GM12878 (cell line): Measurements from ENCODE around the gene CNNM2. TPM values are rescaled to one million over a fixed set of nuclear protein-coding genes. Genes with fewer than 3 reads are reported as not detected.

Experiments
- ATAC-seq: fragments of 200-7000 bp; cut with Tn5 transposase; 3 replicates; pipeline ENCODE4 v1.9.1; 2020; ENCODE audit warnings: mild to moderate bottlenecking, moderate library complexity
- BruUV-seq: library from RNA; stranded (reverse); fragments of 400-500 nt; replicated peaks from 2 replicates; lab custom pipeline; 2021; lab: Mats Ljungman, UMichigan
- CTCF ChIA-PET: fragments of 300-600 bp; sonication (Branson Sonifier 250); formaldehyde crosslinking; extraction: SDS; loops from one replicate; lab custom pipeline; 2021; ENCODE audit warnings: inconsistent platforms; lab: Yijun Ruan, JAX
- POLR2A ChIA-PET: fragments of 350-600 bp; formaldehyde crosslinking; extraction: SDS; loops from one replicate; lab custom pipeline; 2021; ENCODE audit warnings: inconsistent platforms; lab: Charles Lee
- RAD21 ChIA-PET: fragments of 300-600 bp; sonication (Branson Sonifier 250); formaldehyde crosslinking; loops from one replicate; lab custom pipeline; 2023; ENCODE audit warnings: antibody characterized with exemption; ENCODE audit not compliant: unreplicated experiment; lab: Charles Lee
- SMC1A ChIA-PET: fragments of 300-600 bp; sonication (Branson Sonifier 250); formaldehyde crosslinking; loops from one replicate; lab custom pipeline; 2023; ENCODE audit not compliant: unreplicated experiment, uncharacterized antibody; lab: Charles Lee
- DNase-seq: peaks from one replicate; pipeline ENCODE4 v3.0.0-alpha.2; 2011; ENCODE audit warnings: low read depth, low spot score
- FAIRE-seq: peaks from 3 replicates; lab custom pipeline; 2011; peaks lifted over from hg19 to GRCh38; lab: Jason Lieb, UNC
- H2AFZ ChIP-seq: 2 replicates; pipeline ENCODE4 v1.6.0; 2011; ENCODE audit warnings: low read depth, low read length, control low read depth; ENCODE audit not compliant: control insufficient read depth
- H3K27ac ChIP-seq: 2 replicates; pipeline ENCODE4 v1.5.1; 2011; ENCODE audit warnings: control low read depth; ENCODE audit not compliant: control insufficient read depth, insufficient read depth
- H3K27me3 ChIP-seq, 2 experiments: replicated peaks in 1 of 2; 2 replicates each; pipeline versions ENCODE4 v1.6.0 to v1.6.1; 2011; ENCODE audit warnings: low read length in 1 of 2; ENCODE audit not compliant: control insufficient read depth in 2 of 2, insufficient read depth in 2 of 2
- H3K36me3 ChIP-seq, 2 experiments: 2 replicates each; pipeline ENCODE4 v1.5.1; 2011; ENCODE audit warnings: low read length in 1 of 2; ENCODE audit not compliant: control insufficient read depth in 2 of 2, insufficient read depth in 2 of 2
- H3K4me1 ChIP-seq: 2 replicates; pipeline ENCODE4 v1.6.1; 2011; ENCODE audit warnings: mild to moderate bottlenecking, low read length, moderate library complexity, mixed read lengths; ENCODE audit not compliant: control insufficient read depth, insufficient read depth
- H3K4me2 ChIP-seq: 2 replicates; pipeline ENCODE4 v1.6.0; 2011; ENCODE audit warnings: control low read depth; ENCODE audit not compliant: control insufficient read depth, insufficient read depth
- H3K4me3 ChIP-seq: fragments of 200-600 bp; sonication (generic); 2 replicates; pipeline ENCODE4 v1.5.1; 2016
- H3K79me2 ChIP-seq: 2 replicates; pipeline ENCODE4 v1.6.0; 2011; ENCODE audit warnings: low read length; ENCODE audit not compliant: control insufficient read depth, insufficient read depth
- H3K9ac ChIP-seq: 2 replicates; pipeline ENCODE4 v1.8.0; 2011; ENCODE audit warnings: low read length, control low read depth, mixed read lengths; ENCODE audit not compliant: control insufficient read depth, insufficient read depth
- H3K9me3 ChIP-seq: replicated peaks from 3 replicates; pipeline ENCODE4 v1.5.1; 2011; ENCODE audit warnings: mild to moderate bottlenecking, low read length; ENCODE audit not compliant: control insufficient read depth, insufficient read depth
- H4K20me1 ChIP-seq: 2 replicates; pipeline ENCODE4 v1.6.0; 2011; ENCODE audit not compliant: control insufficient read depth, insufficient read depth
- ASH2L ChIP-seq: fragments of 300-600, 200-600 bp; sonication (generic); IDR thresholded peaks from 2 replicates; pipeline ENCODE4 v1.6.1; 2017; ENCODE audit warnings: low read depth, mild to moderate bottlenecking, borderline replicate concordance
- EZH2 ChIP-seq: IDR thresholded peaks from 2 replicates; pipeline ENCODE4 v1.6.1; 2012; ENCODE audit warnings: low read depth, mild to moderate bottlenecking, control low read depth, inconsistent platforms, low read length, borderline replicate concordance; ENCODE audit not compliant: control insufficient read depth
- FOS ChIP-seq: IDR thresholded peaks from 3 replicates; pipeline ENCODE4 v1.6.1; 2011; ENCODE audit warnings: borderline replicate concordance; ENCODE audit not compliant: insufficient read length; ENCODE audit errors: extremely low read depth
- JUNB ChIP-seq: IDR thresholded peaks from 2 replicates; pipeline ENCODE4 v1.6.1; 2016; ENCODE audit warnings: antibody characterized with exemption, mild to moderate bottlenecking
- MTA3 ChIP-seq: IDR thresholded peaks from 2 replicates; pipeline ENCODE4 v1.6.1; 2012; ENCODE audit warnings: low read length, inconsistent platforms, borderline replicate concordance
- SREBF2 ChIP-seq: IDR thresholded peaks from 2 replicates; pipeline ENCODE4 v1.6.1; 2012; ENCODE audit warnings: mild to moderate bottlenecking, low read length
- SUPT20H ChIP-seq: IDR thresholded peaks from 2 replicates; pipeline ENCODE4 v1.6.1; 2011; ENCODE audit warnings: low read depth, mild to moderate bottlenecking, low read length, moderate library complexity, borderline replicate concordance; ENCODE audit not compliant: control insufficient read depth
- TARDBP ChIP-seq: IDR thresholded peaks from 2 replicates; pipeline ENCODE4 v1.6.1; 2016; ENCODE audit warnings: borderline replicate concordance
- TBL1XR1 ChIP-seq: IDR thresholded peaks from 2 replicates; pipeline ENCODE4 v1.6.1; 2012; ENCODE audit warnings: low read depth, low read length, improper control_type of control experiment
- WGBS: methylation state at CpG from one replicate; pipeline ENCODE4 v1.1.6; 2016; ENCODE audit warnings: low lambda C conversion rate; ENCODE audit not compliant: insufficient replicate concordance, insufficient coverage; ENCODE audit errors: missing lambda C conversion rate; 5-methylcytosine and 5-hydroxymethylcytosine counted together
- in situ Hi-C: fragments of 300-500 bp; cut with MboI; formaldehyde crosslinking; loops from 9 replicates; pipeline ENCODE4 v1.14.3; 2018; ENCODE audit warnings: mixed read lengths
- intact Hi-C: fragments of 100-400 bp; cut with micrococcal nuclease; formaldehyde crosslinking; loops from one replicate; pipeline ENCODE4 v1.14.2; 2022; ENCODE audit not compliant: unreplicated experiment
- polyA plus RNA-seq, 11 experiments: library from polyadenylated mRNA; depleted of rRNA in 4 of 11; unstranded in 6 of 11; stranded (reverse) in 5 of 11; fragments of >200 nt; fragmentation: Nextera tagmentation in 4 of 11; fragmentation: Illumina TruSeq in 1 of 11; extraction: Ambion mirVana in 4 of 11; extraction: Trizol in 1 of 11; gene quantifications; 1 replicate in 1 of 11; 2 replicates in 10 of 11; pipeline versions ENCODE4 v1.2.1 to v1.2.3, GENCODE V29; 2011 to 2016; ENCODE audit warnings: inconsistent platforms in 2 of 11, missing spikeins in 2 of 11, low read depth in 1 of 11
- total RNA-seq, 4 experiments: library from RNA; depleted of rRNA in 3 of 4; stranded (reverse); fragments of >200 nt in 3 of 4; fragmentation: Illumina TruSeq in 1 of 4; extraction: Trizol in 1 of 4; gene quantifications; 2 replicates each; pipeline versions ENCODE4 v1.2.1 to v1.2.3, GENCODE V29; 2013 to 2021
- TF ChIP-seq, protein P1 (sequence below): fragments of 450-650 bp; formaldehyde crosslinking; IDR thresholded peaks from 2 replicates; pipeline ENCODE4 v1.5.0; 2022; ENCODE audit warnings: mild to moderate bottlenecking, missing genetic modification characterization
- TF ChIP-seq, protein P2 (sequence below): IDR thresholded peaks from 2 replicates; pipeline ENCODE4 v1.6.1; 2011; ENCODE audit warnings: mild to moderate bottlenecking, low read depth, low read length, moderate library complexity; ENCODE audit not compliant: insufficient replicate concordance
- TF ChIP-seq, protein P3 (sequence below): fragments of 450-650 bp; IDR thresholded peaks from 2 replicates; pipeline ENCODE4 v1.6.1; 2018; ENCODE audit warnings: mild to moderate bottlenecking, low read depth, moderate library complexity; ENCODE audit not compliant: partially characterized antibody
- TF ChIP-seq, protein P4 (sequence below): IDR thresholded peaks from 2 replicates; pipeline ENCODE4 v1.6.1; 2012; ENCODE audit warnings: mild to moderate bottlenecking, low read depth, low read length

CNNM2 gene
- total and polyA plus RNA-seq, 10 of the 15 experiments (the other 5 are each of a cell fraction or from before 2014, with no cell fraction given): 0.18 to 7.3 (median 2.5) TPM

DNA sequence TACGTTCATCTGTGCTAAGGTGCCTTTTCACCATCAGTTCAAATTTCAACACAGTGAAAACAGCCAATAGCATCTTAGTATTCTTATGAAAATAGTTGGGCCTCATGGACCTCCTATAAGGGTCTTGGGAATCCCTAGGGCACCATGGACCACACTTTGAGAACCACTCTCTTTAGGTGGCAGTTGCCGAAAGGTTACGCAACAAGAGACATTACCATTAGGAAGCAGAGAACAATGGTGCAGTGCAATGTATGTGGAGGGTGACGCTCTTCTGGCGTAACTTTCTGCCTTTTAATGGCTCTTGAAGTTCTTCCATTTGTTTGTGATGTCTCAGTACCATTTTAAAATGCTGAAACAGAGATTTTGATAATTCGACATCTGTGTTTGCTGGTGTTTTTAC is 131.1 kb downstream of the CNNM2 start:
- BruUV-seq: no TSS peak
- no peak overlapping the region for H3K27ac ChIP-seq
- no peak overlapping the region for H2AFZ ChIP-seq
- H3K27me3 ChIP-seq: no peaks in the 10 kb centered on the region
- no peak for DNase-seq
- CTCF ChIA-PET: no interaction called here
- WGBS: 90% methylated on average over 6 of the region's 6 CpGs
- ATAC-seq: no peak
- H3K36me3 ChIP-seq: no peaks in the 10 kb centered on the region
- no peaks in the 10 kb centered on the region for H3K79me2 ChIP-seq
- no peak overlapping the region for H3K4me2 ChIP-seq
- no peaks in the 10 kb centered on the region for H3K4me1 ChIP-seq
- in situ Hi-C loops: no loop called here
- no peaks in the 10 kb centered on the region for H4K20me1 ChIP-seq
- POLR2A ChIA-PET: no interaction called here
- SMC1A ChIA-PET: interaction anchor here (1.5 to 2.1 kb wide), 3 partner anchors 13 to 62 kb away, joined by 5 to 6 read pairs (median 5); no protein-coding TSS in a partner anchor
- RAD21 ChIA-PET: interaction anchor here (1.7 kb wide), 1 partner anchor 131 kb away, joined by 3 read pairs; the partner anchor contains the start of gene CNNM2
- no peak for FAIRE-seq
- H3K4me3 ChIP-seq: no peak overlapping the region
- no peak overlapping the region for H3K9ac ChIP-seq
- H3K9me3 ChIP-seq: no peaks in the 10 kb centered on the region
- intact Hi-C loops: no loop called here
- TF ChIP-seq TBL1XR1 (no peak), MTA3 (no peak), FOS (no peak), SUPT20H (no peak), TARDBP (no peak), SREBF2 (no peak), EZH2 (no peak), ASH2L (no peak), JUNB (no peak)
- TF ChIP-seq, protein P1, sequence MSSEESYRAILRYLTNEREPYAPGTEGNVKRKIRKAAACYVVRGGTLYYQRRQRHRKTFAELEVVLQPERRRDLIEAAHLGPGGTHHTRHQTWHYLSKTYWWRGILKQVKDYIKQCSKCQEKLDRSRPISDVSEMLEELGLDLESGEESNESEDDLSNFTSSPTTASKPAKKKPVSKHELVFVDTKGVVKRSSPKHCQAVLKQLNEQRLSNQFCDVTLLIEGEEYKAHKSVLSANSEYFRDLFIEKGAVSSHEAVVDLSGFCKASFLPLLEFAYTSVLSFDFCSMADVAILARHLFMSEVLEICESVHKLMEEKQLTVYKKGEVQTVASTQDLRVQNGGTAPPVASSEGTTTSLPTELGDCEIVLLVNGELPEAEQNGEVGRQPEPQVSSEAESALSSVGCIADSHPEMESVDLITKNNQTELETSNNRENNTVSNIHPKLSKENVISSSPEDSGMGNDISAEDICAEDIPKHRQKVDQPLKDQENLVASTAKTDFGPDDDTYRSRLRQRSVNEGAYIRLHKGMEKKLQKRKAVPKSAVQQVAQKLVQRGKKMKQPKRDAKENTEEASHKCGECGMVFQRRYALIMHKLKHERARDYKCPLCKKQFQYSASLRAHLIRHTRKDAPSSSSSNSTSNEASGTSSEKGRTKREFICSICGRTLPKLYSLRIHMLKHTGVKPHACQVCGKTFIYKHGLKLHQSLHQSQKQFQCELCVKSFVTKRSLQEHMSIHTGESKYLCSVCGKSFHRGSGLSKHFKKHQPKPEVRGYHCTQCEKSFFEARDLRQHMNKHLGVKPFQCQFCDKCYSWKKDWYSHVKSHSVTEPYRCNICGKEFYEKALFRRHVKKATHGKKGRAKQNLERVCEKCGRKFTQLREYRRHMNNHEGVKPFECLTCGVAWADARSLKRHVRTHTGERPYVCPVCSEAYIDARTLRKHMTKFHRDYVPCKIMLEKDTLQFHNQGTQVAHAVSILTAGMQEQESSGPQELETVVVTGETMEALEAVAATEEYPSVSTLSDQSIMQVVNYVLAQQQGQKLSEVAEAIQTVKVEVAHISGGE: no peak
- TF ChIP-seq, protein P2, sequence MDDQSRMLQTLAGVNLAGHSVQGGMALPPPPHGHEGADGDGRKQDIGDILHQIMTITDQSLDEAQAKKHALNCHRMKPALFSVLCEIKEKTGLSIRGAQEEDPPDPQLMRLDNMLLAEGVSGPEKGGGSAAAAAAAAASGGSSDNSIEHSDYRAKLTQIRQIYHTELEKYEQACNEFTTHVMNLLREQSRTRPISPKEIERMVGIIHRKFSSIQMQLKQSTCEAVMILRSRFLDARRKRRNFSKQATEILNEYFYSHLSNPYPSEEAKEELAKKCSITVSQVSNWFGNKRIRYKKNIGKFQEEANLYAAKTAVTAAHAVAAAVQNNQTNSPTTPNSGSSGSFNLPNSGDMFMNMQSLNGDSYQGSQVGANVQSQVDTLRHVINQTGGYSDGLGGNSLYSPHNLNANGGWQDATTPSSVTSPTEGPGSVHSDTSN: no peak
- TF ChIP-seq, protein P3, sequence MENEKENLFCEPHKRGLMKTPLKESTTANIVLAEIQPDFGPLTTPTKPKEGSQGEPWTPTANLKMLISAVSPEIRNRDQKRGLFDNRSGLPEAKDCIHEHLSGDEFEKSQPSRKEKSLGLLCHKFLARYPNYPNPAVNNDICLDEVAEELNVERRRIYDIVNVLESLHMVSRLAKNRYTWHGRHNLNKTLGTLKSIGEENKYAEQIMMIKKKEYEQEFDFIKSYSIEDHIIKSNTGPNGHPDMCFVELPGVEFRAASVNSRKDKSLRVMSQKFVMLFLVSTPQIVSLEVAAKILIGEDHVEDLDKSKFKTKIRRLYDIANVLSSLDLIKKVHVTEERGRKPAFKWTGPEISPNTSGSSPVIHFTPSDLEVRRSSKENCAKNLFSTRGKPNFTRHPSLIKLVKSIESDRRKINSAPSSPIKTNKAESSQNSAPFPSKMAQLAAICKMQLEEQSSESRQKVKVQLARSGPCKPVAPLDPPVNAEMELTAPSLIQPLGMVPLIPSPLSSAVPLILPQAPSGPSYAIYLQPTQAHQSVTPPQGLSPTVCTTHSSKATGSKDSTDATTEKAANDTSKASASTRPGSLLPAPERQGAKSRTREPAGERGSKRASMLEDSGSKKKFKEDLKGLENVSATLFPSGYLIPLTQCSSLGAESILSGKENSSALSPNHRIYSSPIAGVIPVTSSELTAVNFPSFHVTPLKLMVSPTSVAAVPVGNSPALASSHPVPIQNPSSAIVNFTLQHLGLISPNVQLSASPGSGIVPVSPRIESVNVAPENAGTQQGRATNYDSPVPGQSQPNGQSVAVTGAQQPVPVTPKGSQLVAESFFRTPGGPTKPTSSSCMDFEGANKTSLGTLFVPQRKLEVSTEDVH: no peak
- TF ChIP-seq, protein P4, sequence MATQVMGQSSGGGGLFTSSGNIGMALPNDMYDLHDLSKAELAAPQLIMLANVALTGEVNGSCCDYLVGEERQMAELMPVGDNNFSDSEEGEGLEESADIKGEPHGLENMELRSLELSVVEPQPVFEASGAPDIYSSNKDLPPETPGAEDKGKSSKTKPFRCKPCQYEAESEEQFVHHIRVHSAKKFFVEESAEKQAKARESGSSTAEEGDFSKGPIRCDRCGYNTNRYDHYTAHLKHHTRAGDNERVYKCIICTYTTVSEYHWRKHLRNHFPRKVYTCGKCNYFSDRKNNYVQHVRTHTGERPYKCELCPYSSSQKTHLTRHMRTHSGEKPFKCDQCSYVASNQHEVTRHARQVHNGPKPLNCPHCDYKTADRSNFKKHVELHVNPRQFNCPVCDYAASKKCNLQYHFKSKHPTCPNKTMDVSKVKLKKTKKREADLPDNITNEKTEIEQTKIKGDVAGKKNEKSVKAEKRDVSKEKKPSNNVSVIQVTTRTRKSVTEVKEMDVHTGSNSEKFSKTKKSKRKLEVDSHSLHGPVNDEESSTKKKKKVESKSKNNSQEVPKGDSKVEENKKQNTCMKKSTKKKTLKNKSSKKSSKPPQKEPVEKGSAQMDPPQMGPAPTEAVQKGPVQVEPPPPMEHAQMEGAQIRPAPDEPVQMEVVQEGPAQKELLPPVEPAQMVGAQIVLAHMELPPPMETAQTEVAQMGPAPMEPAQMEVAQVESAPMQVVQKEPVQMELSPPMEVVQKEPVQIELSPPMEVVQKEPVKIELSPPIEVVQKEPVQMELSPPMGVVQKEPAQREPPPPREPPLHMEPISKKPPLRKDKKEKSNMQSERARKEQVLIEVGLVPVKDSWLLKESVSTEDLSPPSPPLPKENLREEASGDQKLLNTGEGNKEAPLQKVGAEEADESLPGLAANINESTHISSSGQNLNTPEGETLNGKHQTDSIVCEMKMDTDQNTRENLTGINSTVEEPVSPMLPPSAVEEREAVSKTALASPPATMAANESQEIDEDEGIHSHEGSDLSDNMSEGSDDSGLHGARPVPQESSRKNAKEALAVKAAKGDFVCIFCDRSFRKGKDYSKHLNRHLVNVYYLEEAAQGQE: no peak
